AG04449 (cell line): ENCODE measurements around the gene SCAND1.

ENCODE experiments used
- CTCF ChIA-PET: fragments of 350-600 bp; formaldehyde crosslinking; extraction: SDS; loops from one replicate; lab custom pipeline; 2021; ENCODE audit warnings: antibody characterized with exemption; lab: Yijun Ruan, JAX
- POLR2A ChIA-PET: fragments of 400-600, 350-600 bp; formaldehyde crosslinking; extraction: SDS; loops from one replicate; lab custom pipeline; 2020; ENCODE audit warnings: antibody characterized with exemption, inconsistent platforms; lab: Yijun Ruan, JAX
- DNase-seq: peaks from one replicate; pipeline ENCODE4 v3.0.0-alpha.2; 2010; ENCODE audit warnings: low read depth, low spot score
- H3K4me3 ChIP-seq: 2 replicates; pipeline ENCODE4 v1.5.1; 2011; ENCODE audit warnings: low read depth, mild to moderate bottlenecking, control low read depth, low read length
- TF ChIP-seq, protein P1 (sequence below): IDR thresholded peaks from one replicate; pipeline ENCODE4 v1.5.1; 2011; ENCODE audit warnings: mild to moderate bottlenecking, moderate library complexity, low read length, control low read depth, inconsistent platforms; ENCODE audit not compliant: insufficient read depth; ENCODE audit errors: missing control alignments

SCAND1 gene

DNA sequence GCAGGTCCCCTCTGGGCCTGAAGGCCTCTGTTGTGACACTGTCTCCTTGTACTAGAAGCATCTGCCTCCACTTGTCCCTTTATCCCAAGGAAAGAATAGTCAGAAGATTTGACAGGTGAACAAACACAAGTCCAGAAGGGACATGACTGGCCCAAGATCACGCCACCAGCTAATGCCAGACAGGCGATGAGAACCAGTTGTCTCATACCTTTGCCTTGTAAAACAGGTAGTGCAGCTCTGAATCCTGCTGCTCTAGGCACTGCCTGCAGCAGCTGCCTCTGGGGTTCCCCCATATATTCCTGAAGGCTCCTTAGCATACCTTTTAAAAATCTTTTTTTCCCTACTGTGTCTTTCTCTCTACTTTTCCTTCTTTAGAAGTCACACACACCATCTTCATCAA lies 25.0 kb downstream of the SCAND1 start:
- TF ChIP-seq, protein P1, sequence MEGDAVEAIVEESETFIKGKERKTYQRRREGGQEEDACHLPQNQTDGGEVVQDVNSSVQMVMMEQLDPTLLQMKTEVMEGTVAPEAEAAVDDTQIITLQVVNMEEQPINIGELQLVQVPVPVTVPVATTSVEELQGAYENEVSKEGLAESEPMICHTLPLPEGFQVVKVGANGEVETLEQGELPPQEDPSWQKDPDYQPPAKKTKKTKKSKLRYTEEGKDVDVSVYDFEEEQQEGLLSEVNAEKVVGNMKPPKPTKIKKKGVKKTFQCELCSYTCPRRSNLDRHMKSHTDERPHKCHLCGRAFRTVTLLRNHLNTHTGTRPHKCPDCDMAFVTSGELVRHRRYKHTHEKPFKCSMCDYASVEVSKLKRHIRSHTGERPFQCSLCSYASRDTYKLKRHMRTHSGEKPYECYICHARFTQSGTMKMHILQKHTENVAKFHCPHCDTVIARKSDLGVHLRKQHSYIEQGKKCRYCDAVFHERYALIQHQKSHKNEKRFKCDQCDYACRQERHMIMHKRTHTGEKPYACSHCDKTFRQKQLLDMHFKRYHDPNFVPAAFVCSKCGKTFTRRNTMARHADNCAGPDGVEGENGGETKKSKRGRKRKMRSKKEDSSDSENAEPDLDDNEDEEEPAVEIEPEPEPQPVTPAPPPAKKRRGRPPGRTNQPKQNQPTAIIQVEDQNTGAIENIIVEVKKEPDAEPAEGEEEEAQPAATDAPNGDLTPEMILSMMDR = no peak
- CTCF ChIA-PET = no interaction called here
- no peak for DNase-seq
- POLR2A ChIA-PET = no interaction called here
- no peak overlapping the region for H3K4me3 ChIP-seq

DNA sequence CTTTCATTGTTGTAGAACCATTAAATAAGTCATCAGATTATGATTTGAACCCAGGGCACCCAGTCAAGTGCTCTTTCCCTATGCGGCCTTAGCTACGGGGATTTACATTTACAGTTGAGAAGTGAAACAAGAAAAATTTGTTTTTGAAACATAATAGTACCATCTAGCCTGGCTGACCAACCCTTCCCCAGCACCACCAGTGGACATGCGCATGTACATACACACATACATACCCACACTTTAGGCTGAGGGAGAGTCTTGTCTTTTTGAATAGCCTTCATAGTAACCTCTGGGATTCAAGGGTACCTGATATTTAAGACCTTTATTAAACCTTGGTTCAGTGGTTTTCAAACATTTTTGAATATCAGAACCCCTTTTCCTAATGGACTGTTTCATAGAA lies 33.8 kb downstream of the SCAND1 start:
- POLR2A ChIA-PET = interaction anchor here (0.8 kb wide), 1 partner anchor 12 kb away, joined by 4 read pairs; no protein-coding TSS in a partner anchor

DNA sequence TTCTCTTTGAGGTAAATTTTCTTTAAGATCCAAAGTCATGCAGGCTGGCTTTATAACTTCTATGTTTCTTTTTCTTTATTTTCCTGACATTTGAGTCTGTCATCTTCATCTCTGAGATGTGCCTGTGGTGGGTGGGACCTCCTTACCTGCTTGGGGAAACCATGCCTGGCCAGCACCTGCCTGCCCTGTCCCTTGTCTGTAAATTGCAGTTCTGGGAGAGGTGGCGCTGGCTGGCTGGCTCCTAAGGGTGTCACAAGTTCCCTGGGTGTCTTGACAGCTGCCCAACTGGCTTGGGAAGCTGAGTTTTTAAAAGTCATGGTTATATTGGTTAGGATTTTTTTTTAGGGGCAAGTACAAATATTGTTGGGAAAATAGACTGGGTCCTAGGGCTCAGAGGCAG lies 36.3 kb downstream of the SCAND1 start:
- CTCF ChIA-PET = interaction anchor here (2.1 kb wide), 1 partner anchor 9 kb away, joined by 5 read pairs; no protein-coding TSS in a partner anchor
- TF ChIP-seq, protein P1 = no peak
- no peak overlapping the region for H3K4me3 ChIP-seq
- POLR2A ChIA-PET = no interaction called here
- DNase-seq = no peak

More for the DNA sequence above, 33.8 kb downstream of the SCAND1 start:
- no peak overlapping the region for H3K4me3 ChIP-seq
- DNase-seq = no peak
- CTCF ChIA-PET = interaction anchor here (1.2 to 1.3 kb wide), 2 partner anchors 19 to 39 kb away, joined by 3 read pairs; no protein-coding TSS in a partner anchor
- TF ChIP-seq, protein P1 = no peak

DNA sequence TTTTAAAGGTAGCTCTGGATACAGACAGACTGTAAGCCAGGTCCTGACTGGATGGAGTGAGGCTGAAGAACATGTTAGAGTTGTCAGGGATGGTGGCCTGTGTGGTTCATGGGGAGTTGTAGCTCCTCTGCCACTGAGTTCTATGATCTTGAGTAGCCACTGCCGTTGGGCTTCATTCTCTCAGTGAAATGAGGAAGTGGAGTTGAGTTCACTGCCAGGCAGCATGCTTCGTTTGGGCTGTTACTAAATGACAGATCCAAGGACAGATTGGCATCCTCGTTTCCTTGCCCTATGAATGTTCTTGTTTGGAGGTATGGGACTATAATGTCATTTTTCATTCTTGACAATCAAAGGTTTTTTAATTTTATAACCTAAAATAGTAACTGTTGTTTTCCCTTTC lies 37.2 kb downstream of the SCAND1 start:
- no peak for DNase-seq
- CTCF ChIA-PET = interaction anchor here (0.7 to 2.1 kb wide), 2 partner anchors 10 to 16 kb away, joined by 3 to 5 read pairs; no protein-coding TSS in a partner anchor
- no peak overlapping the region for H3K4me3 ChIP-seq
- POLR2A ChIA-PET = no interaction called here
- TF ChIP-seq, protein P1 = no peak

DNA sequence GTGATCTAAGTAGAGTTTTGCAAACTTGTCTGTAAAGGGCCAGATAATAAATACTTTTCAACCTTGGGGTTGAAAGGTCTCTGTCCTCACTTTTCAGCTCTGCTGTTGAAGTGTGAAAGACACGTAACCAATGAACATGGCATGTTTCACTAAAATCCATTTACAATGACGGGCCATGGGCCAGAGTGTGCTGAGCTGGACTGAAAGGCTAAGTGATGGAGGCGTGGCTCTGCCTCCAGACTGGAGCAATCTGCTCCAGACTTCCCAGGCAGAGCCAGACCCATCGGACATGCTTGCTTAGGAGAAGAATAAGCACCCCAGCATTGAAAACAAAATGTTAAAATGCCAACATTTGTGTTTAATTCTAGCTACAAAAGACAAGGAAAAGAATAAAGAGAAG lies 41.4 kb downstream of the SCAND1 start:
- H3K4me3 ChIP-seq = no peak overlapping the region
- ChIA-PET CTCF (interaction anchor here (1.7 kb wide), 1 partner anchor 41 kb away, joined by 6 read pairs; the partner anchor contains the start of gene SCAND1), POLR2A (interaction anchor here (0.6 to 1.2 kb wide), 2 partner anchors 29 to 171 kb away, joined by 4 to 5 read pairs; partner anchors contain the start of gene RBM39)
- DNase-seq = no peak
- TF ChIP-seq, protein P1 = no peak

DNA sequence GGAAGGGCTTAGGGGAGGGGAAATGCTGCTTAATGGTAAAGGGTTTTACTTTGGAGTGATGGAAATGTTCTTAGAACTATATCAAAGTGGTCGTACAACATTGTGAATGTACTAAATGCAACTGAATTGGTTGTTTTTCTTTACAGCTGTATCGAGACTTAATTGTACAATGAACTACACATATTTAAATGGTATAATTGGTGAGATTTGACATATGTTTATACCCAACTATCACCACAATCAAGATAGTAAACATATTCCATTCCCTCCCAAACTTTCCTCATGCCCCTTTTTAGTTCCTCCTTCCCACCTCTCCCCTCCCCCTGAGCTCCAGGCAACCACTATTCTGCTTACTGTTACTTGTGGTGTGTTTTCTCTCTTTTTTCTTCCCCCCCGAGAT lies 44.0 kb downstream of the SCAND1 start:
- POLR2A ChIA-PET = no interaction called here
- DNase-seq = no peak
- TF ChIP-seq, protein P1 = no peak
- CTCF ChIA-PET = interaction anchor here (1.0 to 1.1 kb wide), 3 partner anchors 10 to 228 kb away, joined by 3 read pairs; partner anchors contain the start of gene SCAND1
- no peak overlapping the region for H3K4me3 ChIP-seq
